ENCODE measurements around the gene KRTAP1-1. TPM values are rescaled to one million over a fixed set of nuclear protein-coding genes. Genes with fewer than 3 reads are reported as not detected.

The KRTAP1-1 gene
- total and polyA plus RNA-seq, 2 donors: not detected

GRCh38 chr17:40993084-40993483, 48.2 kb downstream of the KRTAP1-1 start:
- Histone ChIP-seq H3K36me3 (ENCODE audit: insufficient read depth) (no peaks in the 10 kb centered on the region), H3K4me3 (ENCODE audit: low read depth, low read length) (no peak overlapping the region), H3K4me1 (ENCODE audit: insufficient read depth) (no peaks in the 10 kb centered on the region), H3K27ac (ENCODE audit: low read depth) (no peak overlapping the region)
- WGBS: 88% methylated on average over 2 of the region's 2 CpGs
- no peak for DNase-seq (ENCODE audit: extremely low spot score)

- WGBS: 81% methylated on average over 3 of the region's 3 CpGs
- Histone ChIP-seq H3K4me1 (ENCODE audit: insufficient read depth) (no peaks in the 10 kb centered on the region), H3K36me3 (ENCODE audit: insufficient read depth) (no peaks in the 10 kb centered on the region), H3K27ac (ENCODE audit: low read depth) (no peak overlapping the region), H3K4me3 (ENCODE audit: low read depth, low read length) (no peak overlapping the region)
- no peak for DNase-seq (ENCODE audit: extremely low spot score)
These were observed 48.6 kb downstream of the KRTAP1-1 start for GRCh38 chr17:40992666-40993065.

Small RNA genes lying within 50 kb of the gene (small RNA-seq; reads per million reads assigned to genes)
- not detected for gene KRTAP3-4P

Other genes starting within 250 kb of the KRTAP1-1 start
Only the 30 nearest of the 37 such genes appear.
- gene KRT12, start 174.2 kb downstream of the KRTAP1-1 start, total RNA-seq: not detected
- gene KRT12, start 174.2 kb downstream of the KRTAP1-1 start, polyA plus RNA-seq: not detected
- gene KRT20, start 156.2 kb downstream of the KRTAP1-1 start, total RNA-seq: 23.2 TPM
- gene KRT20, start 156.2 kb downstream of the KRTAP1-1 start, polyA plus RNA-seq: 2.2 TPM
- gene KRT23, start 103.8 kb downstream of the KRTAP1-1 start, total RNA-seq: 14.7 TPM
- 0.87 TPM for gene KRT23, start 103.8 kb downstream of the KRTAP1-1 start, polyA plus RNA-seq
- not detected for gene KRT39, start 74.5 kb downstream of the KRTAP1-1 start, total RNA-seq
- gene KRT39, start 74.5 kb downstream of the KRTAP1-1 start, polyA plus RNA-seq: not detected
- gene KRT40, start 57.1 kb downstream of the KRTAP1-1 start, total RNA-seq: not detected
- gene KRT40, start 57.1 kb downstream of the KRTAP1-1 start, polyA plus RNA-seq: not detected
- gene KRTAP3-3, start 47.3 kb downstream of the KRTAP1-1 start, total RNA-seq: not detected
- gene KRTAP3-3, start 47.3 kb downstream of the KRTAP1-1 start, polyA plus RNA-seq: not detected
- gene KRTAP3-2, start 41.5 kb downstream of the KRTAP1-1 start, total RNA-seq: not detected
- not detected for gene KRTAP3-2, start 41.5 kb downstream of the KRTAP1-1 start, polyA plus RNA-seq
- gene KRTAP3-1, start 32.3 kb downstream of the KRTAP1-1 start, total RNA-seq: not detected
- not detected for gene KRTAP3-1, start 32.3 kb downstream of the KRTAP1-1 start, polyA plus RNA-seq
- not detected for gene KRTAP1-5, start 14.2 kb downstream of the KRTAP1-1 start, total RNA-seq
- gene KRTAP1-5, start 14.2 kb downstream of the KRTAP1-1 start, polyA plus RNA-seq: 0.11 TPM
- gene KRTAP1-4, start 11.3 kb downstream of the KRTAP1-1 start, total RNA-seq: not detected
- not detected for gene KRTAP1-4, start 11.3 kb downstream of the KRTAP1-1 start, polyA plus RNA-seq
- gene KRTAP1-3, start 6.6 kb downstream of the KRTAP1-1 start, total RNA-seq: not detected
- gene KRTAP1-3, start 6.6 kb downstream of the KRTAP1-1 start, polyA plus RNA-seq: not detected
- gene KRTAP2-1, start 5.9 kb upstream of the KRTAP1-1 start, total RNA-seq: not detected
- gene KRTAP2-1, start 5.9 kb upstream of the KRTAP1-1 start, polyA plus RNA-seq: not detected
- gene KRTAP2-2, start 13.8 kb upstream of the KRTAP1-1 start, total RNA-seq: not detected
- not detected for gene KRTAP2-2, start 13.8 kb upstream of the KRTAP1-1 start, polyA plus RNA-seq
- not detected for gene KRTAP2-3, start 18.7 kb upstream of the KRTAP1-1 start, total RNA-seq
- not detected for gene KRTAP2-3, start 18.7 kb upstream of the KRTAP1-1 start, polyA plus RNA-seq
- not detected for gene KRTAP2-4, start 24.4 kb upstream of the KRTAP1-1 start, total RNA-seq
- not detected for gene KRTAP2-4, start 24.4 kb upstream of the KRTAP1-1 start, polyA plus RNA-seq
- gene KRTAP4-7, start 42.7 kb upstream of the KRTAP1-1 start, total RNA-seq: not detected
- not detected for gene KRTAP4-7, start 42.7 kb upstream of the KRTAP1-1 start, polyA plus RNA-seq
- gene KRTAP4-8, start 56.7 kb upstream of the KRTAP1-1 start, total RNA-seq: not detected
- not detected for gene KRTAP4-8, start 56.7 kb upstream of the KRTAP1-1 start, polyA plus RNA-seq
- not detected for gene KRTAP4-16, start 60.8 kb upstream of the KRTAP1-1 start, total RNA-seq
- not detected for gene KRTAP4-16, start 60.8 kb upstream of the KRTAP1-1 start, polyA plus RNA-seq
- gene KRTAP4-9, start 63.9 kb upstream of the KRTAP1-1 start, total RNA-seq: not detected
- gene KRTAP4-9, start 63.9 kb upstream of the KRTAP1-1 start, polyA plus RNA-seq: not detected
- gene KRTAP4-11, start 76.9 kb upstream of the KRTAP1-1 start, total RNA-seq: not detected
- gene KRTAP4-11, start 76.9 kb upstream of the KRTAP1-1 start, polyA plus RNA-seq: not detected
- not detected for gene KRTAP4-12, start 82.7 kb upstream of the KRTAP1-1 start, total RNA-seq
- gene KRTAP4-12, start 82.7 kb upstream of the KRTAP1-1 start, polyA plus RNA-seq: not detected
- gene KRTAP4-6, start 99.1 kb upstream of the KRTAP1-1 start, total RNA-seq: not detected
- not detected for gene KRTAP4-6, start 99.1 kb upstream of the KRTAP1-1 start, polyA plus RNA-seq
- not detected for gene KRTAP4-5, start 108.4 kb upstream of the KRTAP1-1 start, total RNA-seq
- gene KRTAP4-5, start 108.4 kb upstream of the KRTAP1-1 start, polyA plus RNA-seq: not detected
- not detected for gene KRTAP4-4, start 119.3 kb upstream of the KRTAP1-1 start, total RNA-seq
- gene KRTAP4-4, start 119.3 kb upstream of the KRTAP1-1 start, polyA plus RNA-seq: not detected
- not detected for gene KRTAP4-3, start 126.8 kb upstream of the KRTAP1-1 start, total RNA-seq
- not detected for gene KRTAP4-3, start 126.8 kb upstream of the KRTAP1-1 start, polyA plus RNA-seq
- not detected for gene KRTAP4-2, start 136.8 kb upstream of the KRTAP1-1 start, total RNA-seq
- not detected for gene KRTAP4-2, start 136.8 kb upstream of the KRTAP1-1 start, polyA plus RNA-seq
- not detected for gene KRTAP4-1, start 143.5 kb upstream of the KRTAP1-1 start, total RNA-seq
- gene KRTAP4-1, start 143.5 kb upstream of the KRTAP1-1 start, polyA plus RNA-seq: not detected
- not detected for gene KRTAP9-1, start 148.4 kb upstream of the KRTAP1-1 start, total RNA-seq
- gene KRTAP9-1, start 148.4 kb upstream of the KRTAP1-1 start, polyA plus RNA-seq: not detected
- not detected for gene KRTAP9-2, start 185.2 kb upstream of the KRTAP1-1 start, total RNA-seq
- gene KRTAP9-2, start 185.2 kb upstream of the KRTAP1-1 start, polyA plus RNA-seq: not detected
- gene KRTAP9-3, start 191.0 kb upstream of the KRTAP1-1 start, total RNA-seq: not detected
- not detected for gene KRTAP9-3, start 191.0 kb upstream of the KRTAP1-1 start, polyA plus RNA-seq